ENCODE results near the gene NMUR1.
A peak's percentile ranks its signal among the peaks of the same experiment; 100 is the strongest.
"Not testable (repeated sequence)": the region's sequence is repeated elsewhere in the genome, so short reads cannot be mapped to it uniquely, and the experiment has no call there.

The NMUR1 gene, protein sequence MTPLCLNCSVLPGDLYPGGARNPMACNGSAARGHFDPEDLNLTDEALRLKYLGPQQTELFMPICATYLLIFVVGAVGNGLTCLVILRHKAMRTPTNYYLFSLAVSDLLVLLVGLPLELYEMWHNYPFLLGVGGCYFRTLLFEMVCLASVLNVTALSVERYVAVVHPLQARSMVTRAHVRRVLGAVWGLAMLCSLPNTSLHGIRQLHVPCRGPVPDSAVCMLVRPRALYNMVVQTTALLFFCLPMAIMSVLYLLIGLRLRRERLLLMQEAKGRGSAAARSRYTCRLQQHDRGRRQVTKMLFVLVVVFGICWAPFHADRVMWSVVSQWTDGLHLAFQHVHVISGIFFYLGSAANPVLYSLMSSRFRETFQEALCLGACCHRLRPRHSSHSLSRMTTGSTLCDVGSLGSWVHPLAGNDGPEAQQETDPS

DNA sequence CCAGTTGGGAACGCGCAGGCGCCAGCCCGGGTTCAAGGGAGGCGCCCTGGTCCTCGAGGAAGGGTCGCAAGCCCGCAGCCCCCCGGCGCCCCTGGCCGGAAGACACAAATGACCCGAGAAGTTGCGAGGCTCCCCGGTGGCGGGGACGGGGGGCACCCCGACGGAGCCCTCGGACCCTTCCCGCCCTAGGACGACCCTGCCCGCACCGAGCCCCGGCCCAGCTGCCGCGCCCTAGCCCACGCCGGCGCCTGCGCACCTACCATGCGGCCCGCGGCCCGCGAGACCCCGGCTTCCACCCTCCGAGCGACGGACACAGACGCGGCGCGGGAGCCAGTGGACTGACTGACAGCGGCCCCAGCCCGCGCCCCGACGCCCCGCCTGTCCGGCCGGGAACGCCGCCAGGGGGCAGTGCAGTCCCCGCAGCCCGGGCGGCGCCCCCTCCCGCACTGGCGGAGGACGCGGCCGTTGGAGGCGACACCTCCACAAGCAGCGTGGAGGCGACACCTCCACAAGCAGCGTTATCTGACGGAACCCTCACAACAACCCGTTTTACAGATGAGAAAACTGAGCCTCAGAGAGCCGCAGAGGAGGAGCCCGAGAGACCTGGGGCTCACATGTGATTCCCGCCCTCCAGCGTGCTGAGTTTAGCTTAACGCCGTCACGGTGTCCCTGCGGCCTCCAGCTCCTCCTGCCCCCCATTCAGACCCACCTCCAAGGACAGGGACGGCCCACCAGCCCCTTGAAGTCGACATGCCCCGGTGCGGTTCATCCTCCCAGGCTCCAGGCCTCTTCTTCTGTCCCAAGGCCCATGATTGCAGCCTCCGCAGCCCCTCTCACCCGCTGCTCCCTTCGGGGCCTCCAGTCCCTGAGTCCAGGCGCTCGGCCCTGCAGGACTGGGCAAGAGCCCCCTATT, at the start of gene NMUR1:
NMUR1 (minus strand) TSS at position 347 of the 913 bp plus-strand sequence; CDS start at position 263, 84 bp downstream.
- DNase-seq, result peak; percentile 54

DNA sequence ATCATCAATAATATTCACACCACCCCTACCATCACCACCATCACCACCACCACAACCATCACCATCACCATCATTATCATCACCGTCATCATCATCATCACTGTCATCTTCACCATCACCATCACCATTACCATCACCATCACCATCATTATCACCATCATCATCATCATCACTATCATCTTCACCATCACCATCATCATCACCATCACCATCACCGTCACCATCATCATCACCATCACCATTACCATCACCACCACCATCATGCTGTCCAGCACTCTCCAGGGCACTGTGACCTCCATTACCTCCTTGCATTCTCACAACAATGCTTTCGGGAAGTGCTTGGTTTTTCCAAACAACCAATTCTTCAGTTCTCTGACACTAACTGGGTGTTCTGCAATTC, 49.3 kb upstream of the NMUR1 start:
- DNase-seq, result no peak

DNA sequence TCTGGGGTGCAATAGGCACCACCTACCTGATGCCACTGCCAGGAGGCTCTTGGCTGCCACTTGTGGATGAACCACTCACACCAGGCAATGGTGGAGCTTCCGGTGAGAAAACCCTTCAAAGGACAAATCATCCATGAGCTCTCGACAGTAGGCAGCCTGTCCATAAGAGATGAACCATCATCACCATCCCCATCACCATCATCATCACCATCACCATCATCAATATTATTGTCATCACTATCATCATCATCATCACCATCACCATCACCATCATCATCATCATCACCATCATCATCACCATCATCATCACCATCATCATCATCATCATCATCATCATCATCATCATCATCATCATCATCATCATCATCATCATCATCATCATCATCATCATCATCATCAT, 48.4 kb upstream of the NMUR1 start:
- DNase-seq, result not testable (repeated sequence)

DNA sequence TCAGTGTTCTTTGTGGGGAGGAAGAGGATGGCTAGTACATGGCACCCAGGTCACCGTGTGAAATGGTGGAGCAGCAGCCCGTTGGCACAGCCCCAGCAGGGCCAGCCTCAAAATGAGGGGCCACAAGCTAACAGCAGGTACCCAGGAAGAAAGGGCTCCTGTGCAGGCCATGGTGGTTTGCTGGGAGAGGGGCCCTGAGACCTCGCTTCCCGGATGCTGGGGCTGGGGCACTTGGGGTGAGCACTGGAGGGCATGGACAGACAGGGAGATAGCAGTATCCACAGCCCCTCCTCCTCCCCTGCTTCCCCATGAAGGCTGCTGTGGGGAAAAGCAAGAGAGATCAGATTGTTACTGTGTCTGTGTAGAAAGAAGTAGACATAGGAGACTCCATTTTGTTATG, 46.2 kb upstream of the NMUR1 start:
- no peak for DNase-seq

DNA sequence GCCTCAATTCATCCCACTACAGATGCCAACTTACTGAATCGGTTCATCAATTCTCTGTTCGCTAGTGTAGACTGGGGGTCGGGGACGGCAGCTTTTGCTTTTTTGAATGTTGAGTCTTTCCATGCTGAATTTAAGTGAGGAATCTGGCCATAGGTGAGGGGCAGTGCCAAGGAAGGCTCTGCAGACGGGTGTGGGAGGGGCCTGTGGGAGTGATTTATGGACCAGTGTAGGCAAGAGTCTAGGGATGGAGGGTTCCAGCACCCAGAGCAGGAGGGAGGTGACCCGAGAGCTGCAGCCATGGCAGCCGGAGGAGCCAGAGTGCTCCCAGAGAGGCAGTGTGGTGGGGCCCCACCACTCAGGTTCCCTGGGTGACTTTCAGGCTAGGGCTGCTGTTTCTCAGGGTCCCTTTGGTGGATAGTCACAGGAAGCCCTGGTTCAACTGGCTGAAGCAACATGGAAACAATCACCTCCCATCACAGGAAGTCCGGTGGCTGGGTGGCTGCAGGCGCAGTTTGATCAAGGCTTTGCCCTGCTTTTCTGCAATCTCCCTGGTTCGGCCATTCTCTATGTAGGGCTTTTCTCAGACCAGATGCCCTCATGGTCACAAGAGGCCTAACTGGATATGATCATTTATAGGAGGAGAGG, 45.5 kb upstream of the NMUR1 start:
- DNase-seq, result no peak

DNA sequence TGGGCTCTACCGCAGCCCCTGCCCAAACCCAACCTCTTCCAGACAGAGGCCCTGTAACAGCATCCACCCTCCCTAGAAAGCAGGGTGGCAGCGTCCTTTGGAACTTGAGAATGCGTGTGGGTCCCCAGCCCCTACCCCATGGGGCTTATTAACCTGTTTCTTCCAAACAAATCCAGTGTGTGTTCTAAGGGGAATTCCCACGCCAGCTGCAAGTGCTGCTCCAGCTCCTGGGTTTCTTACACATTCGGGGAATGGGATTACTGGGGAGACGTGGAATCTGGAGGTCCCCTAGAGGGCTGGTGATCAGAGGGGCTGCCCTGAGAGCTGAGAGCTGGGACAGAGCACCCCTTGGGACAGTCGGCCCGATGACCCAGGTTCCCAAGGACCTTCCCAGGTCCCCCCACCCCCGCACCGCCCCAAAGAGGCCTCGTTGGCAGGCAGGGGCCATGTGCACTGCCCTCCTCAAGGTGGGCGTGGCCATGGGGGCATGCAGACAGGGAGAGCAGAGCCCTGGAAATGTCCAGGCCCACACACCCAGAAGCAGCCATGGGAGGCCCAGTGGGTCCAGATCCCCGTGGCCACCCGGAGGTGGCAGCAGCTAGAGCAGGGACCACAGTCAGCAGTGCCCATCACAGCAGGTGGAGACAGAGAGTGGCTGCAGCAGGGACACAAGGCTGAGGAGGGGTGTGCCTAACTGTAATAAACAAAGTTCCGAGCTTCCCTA, 43.6 kb upstream of the NMUR1 start:
- DNase-seq, result no peak

DNA sequence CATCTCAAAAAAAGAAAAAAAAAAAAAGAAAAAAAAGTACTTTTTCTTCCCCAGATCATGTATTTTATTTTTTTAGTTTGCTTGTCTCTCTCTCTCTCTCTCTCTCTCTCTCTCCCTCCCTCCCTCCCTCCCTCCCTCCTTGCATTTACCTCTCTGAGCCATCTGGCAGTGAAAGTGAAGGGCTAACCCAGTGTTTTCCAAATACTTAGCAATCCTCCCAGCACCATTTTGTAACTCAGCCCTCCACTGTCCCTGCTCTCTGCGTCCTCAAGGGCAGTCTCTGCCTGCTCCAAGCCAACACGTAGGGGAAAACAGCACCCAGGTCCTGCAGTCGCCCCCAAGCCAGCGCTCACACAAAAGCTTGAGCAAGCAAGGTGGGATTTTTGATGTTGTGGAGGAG, 42.9 kb upstream of the NMUR1 start:
- no peak for DNase-seq

DNA sequence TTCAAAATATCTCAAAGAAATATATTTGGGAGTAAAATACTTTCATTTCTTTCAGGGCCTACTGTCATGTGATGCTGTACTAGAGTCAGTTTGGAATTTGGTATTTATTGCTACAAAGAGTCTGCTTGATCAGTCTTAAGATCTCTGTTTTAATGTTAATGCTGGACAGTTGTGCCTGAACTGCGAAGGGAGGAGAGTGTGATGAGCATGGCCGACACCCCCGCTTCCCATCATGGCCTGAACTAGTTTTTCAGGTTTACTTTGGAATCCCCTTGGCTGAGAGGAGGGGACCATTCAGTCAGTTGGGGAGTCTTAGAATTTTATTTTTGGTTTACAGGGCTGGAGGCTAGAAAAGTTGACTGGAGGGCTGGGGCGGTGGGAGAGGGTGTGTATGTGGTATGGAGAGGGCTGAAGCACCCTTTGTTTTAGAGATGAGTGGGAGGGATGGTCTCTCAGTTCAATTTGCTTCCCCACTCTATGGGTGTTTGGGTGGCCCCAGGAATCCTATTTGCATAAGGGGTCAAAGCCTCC, 41.5 kb upstream of the NMUR1 start:
- DNase-seq, result no peak

DNA sequence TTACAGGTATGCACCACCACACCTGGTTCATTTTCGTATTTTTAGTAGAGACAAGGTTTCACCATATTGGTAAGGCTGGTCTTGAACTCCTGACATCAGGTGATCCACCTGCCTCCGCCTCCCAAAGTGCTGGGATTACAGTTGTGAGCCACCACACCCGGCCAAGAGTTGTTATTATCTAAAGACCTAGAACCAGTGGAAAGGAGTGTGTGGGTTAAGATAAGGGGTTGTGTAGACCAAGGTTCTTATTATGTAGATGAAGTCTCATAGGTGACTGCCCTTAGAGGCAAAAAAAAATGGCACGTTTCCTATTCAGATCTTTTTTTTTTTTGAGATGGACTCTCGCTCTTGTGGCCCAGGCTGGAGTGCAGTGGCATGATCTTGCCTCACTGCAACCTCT, 40.7 kb upstream of the NMUR1 start:
- DNase-seq, result not testable (repeated sequence)

DNA sequence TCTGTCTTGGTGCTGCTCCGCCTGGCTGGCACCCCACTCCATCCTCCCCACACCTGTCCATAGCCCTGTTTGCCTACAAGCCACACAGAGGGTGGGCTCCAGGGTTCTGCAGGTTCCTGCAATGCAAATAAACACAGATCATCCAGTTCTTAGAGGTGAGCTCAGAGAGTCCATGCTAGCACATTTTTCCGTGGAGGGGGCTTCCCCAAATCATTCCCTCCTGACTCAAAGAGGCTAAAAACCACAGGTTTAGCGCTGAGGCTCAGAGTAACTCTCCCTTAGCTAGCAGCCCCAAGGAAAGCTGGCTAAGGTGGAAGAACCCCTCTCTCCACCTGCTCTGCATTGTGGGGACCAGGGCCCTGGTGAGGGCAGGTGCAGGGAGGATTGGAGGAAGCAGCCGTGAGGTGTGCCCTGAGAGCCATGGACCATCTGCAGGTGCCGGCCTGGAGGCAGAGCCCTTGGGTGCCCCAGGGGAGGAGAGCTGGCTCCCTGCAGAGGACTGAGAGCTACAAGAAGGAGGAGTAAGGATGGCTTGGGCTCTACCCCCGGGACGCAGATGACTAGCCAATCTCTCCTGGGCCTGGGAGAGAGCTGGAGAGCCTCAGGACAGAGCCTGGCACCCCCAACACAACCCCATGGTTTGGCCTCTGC, 38.7 kb upstream of the NMUR1 start:
- no peak for DNase-seq

DNA sequence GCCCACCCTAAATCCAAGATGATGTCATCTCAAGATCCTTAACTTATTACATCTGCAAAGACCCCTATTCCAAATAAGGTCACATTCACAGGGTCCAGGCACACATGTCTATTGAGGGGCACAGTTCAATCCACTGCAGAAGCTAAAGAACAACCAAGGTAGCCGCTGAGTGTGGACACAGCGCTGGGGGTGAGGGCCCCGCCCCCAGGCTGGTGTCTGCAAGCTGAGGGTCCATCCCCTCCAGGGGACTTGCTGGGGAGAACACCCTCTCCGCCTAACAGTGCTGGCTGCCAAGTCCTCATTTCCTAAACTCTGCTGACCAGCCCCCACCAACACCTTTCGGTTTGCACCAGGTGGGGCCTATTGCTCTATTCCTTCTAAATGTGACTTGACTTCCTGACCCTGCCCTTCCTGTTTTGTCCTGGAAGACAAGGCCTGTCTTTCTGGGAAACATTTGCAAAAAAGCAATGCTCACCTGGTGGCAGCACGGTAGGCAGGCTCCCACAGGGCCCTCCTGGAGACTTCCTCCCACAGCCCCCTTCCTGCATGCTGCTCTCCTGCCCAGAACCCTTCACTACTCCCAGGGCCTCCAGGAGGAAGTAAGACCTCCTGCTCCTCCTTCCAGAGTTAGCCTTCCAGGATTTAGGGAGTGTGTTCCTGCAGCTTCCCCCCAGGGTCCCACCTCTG, 38.0 kb upstream of the NMUR1 start:
- no peak for DNase-seq

DNA sequence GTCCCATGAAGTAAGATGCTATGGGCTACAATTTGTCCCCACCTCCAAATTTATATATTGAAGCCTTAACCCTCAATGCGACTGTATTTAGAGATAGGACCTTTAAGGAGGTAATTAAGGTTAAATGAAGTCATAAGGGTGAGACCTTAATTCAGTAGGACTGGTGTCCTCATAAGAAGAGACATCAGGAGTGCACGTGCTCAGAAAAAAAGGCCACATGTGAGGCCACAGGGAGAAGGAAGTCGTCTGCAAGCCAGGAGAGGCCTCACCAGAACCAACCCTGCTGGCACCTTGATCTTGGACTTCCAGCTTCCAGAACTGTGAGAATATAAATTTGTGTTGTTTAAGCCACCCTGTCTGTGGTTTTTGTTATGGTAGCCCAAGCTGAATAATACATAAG, 36.9 kb upstream of the NMUR1 start:
- DNase-seq, result no peak

DNA sequence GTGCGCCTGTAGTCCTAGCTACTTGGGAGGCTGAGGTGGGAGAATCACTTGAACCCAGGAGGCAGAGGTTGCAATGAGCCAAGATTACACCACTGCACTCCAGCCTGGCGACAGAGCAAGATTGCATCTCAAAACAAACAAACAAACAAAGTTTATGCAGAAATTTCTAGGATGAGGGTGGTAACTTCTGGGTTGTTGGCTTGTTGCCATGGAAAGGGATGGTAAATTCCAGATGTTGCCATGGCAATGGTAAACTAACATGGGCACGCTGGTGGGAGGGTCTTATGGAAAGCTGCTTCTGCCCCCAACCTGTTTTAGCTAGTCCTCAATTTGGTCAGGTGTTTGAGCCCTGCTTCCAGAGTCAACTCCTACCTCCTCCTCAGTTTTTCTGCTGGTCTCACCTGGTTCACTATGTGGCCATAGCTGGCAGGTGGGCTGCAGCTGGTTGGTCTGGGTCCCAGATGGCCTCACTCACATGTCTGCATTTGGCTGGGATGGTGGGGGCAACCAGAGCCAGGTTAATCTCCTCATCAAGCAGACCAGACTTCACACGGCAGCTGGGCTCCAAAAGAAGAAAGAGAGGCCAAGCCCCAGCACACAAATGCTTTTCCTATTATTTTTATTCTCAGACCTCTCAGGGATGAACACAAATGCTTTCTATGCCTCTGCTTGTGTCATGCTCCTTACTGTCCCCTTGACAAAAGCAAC, 35.8 kb upstream of the NMUR1 start:
- DNase-seq, result no peak

DNA sequence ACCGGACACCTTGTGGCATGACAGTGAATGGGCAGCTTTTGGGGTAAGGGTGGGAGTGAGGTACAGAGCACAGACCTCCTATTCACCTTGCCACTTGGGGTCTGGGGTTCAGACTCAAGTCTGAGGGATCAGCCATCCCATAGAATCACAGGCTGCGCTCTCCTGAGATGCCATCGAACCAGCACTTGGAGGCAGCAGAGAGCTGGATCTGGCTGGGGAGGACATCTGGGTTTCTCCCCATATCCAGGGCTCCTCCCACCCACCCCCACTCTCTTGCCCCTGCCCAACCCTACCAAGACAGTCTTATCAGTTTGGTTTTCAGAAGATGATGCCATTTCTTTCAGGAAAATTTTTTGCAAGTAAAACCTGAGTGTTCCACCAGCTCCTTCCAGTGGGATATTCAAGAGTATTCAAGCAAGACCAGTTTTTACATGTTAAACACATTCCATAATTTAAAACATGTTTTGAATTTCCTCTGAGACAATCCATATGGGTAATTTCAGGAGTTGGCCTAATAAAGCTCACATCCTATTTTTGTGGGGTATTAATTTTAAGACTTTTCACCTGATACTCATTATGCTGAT, 33.2 kb upstream of the NMUR1 start:
- no peak for DNase-seq

DNA sequence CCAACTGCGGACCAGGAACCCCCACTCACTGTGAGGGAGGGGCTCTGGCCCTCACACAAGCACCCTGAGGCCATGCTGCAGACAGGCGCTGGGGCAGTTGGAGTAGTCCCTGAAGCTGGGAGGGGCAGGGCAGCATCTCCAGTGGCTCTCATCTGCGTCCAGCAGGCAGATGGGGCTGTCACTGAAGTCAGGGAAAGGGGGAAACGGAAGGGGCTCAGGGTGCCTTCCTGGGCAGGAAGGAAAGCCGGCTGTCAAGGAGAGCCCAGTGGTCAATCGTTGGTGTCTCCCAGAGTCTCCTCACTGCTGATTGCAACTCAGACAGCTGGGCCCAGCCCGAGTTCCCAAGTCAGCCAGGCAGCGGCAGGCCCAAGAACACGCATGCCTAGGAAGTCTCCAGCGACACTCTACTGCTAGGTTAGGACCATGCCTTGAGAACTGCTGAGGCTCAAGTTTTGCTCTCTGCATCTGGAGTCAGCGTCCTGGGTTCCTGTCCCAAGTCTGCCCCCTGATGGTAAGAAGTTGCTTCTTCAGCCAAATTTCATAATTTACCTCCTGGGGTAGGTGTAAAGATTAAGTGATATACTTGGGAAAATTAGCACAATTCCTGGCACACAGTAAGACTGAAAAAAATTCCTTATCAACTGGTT, 27.4 kb upstream of the NMUR1 start:
- DNase-seq, result peak; percentile 39

DNA sequence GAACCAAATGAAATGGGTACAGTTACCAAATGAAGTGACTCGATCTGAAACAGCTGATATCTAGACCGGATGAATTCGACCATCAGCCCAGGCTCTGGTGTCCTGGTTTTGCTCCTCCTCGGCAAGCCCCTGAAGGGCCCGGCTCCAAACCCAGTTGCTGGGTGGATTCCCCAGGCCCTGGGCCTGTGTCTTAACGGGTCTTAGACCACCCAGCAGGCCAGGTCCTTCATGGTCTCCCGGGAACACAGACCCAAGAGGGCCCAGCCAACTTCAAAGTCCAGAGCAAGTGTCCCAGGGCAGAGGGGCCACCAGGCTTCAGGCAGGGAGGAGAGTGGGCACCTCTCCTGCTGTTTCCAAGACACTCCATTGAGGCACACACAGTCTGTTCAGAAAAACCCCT, 26.7 kb upstream of the NMUR1 start:
- DNase-seq, result no peak

DNA sequence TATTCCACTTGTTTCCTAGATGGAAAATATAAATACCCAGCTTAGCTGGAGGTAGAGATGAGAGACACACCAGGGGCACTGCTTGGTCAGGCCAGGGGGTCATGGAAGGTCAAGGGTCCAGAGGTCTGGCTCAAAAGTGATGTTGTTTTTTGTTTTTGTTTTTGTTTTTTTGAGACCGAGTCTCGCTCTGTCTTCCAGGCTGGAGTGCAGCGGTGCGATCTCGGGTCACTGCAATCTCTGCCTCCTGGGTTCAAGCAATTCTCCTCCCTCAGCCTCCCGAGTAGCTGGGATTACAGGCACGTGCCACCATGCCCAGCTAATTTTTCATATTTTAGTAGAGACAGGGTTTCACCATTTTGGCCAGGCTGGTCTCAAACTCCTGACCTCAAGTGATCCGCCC, 26.3 kb upstream of the NMUR1 start:
- DNase-seq, result not testable (repeated sequence)

DNA sequence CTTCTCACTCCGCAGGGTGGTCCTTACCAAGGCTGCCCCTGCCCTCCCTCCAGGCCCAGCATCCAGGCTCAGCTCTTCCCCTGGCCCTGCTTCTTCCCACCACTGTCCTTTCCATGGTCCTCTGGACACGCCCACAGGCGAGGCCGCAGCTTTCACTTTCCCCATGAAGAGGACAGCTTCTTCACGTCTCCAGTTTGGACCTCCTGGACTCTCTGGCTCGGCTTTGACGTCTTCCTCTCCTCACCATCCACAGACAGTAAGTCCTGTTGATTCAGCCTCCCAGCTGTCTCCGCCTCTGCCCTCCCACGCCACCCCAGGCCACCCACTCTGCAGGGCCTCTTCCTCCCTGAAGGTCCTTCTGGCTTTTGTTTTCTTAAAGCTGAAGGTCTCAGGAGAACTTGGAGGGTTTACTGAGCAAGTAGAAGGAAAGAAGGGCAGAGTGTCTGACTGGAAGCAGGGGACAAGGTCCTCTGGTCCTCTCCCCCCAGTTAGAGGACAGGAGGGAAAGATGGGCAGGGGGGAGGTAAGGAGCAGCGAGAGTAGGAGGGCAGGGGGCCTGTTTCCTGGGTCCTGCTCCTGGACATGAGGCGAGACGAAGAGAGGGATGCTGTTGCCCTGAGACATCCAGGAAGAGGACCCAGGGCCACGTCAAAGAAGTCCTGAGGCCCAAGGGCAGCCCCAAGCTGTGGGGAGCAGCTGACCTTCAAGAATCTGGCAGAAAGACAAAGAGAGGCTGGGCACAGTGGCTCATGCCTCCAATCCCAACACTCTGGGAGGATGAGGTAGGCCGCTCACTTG, 24.7 kb upstream of the NMUR1 start:
- no peak for DNase-seq

DNA sequence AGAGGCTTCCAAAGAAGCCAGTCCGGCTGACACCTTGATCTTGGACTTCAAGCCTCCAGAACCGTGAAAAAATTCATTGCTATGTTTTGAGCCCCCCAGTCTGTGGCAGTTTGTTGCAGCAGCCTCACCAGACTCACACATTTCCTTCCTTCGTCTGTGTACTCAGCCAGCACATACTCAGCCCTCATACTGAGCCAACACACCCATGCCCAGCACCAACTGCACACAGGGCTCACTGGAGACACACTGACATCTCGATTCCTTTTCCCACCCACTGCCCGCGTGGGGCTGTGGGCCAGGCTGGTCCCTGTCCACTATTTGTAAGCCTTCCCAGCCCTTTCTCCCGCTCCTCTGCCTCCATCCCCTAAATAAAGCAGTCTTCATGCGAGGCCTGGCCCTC, 24.1 kb upstream of the NMUR1 start:
- DNase-seq, result no peak

Measured in activated T-cell treated with anti-CD3 and anti-CD28 coated beads for 4 hours (primary cell).